HepG2 (cell line): ENCODE data around the gene USF2. TPM values are rescaled to one million over a fixed set of nuclear protein-coding genes. Genes with fewer than 3 reads are reported as not detected.

ENCODE experiments used
- AKAP8 ChIP-seq: sonication (generic); formaldehyde crosslinking; IDR thresholded peaks from 2 replicates; pipeline ENCODE4 v1.5.1; 2020; ENCODE audit warnings: mild to moderate bottlenecking, missing genetic modification reagents
- E2F5 ChIP-seq: sonication (generic); formaldehyde crosslinking; conservative IDR thresholded peaks from 2 replicates; pipeline ENCODE4 v1.4.0; 2020; ENCODE audit warnings: missing genetic modification reagents
- EEA1 ChIP-seq: sonication (generic); formaldehyde crosslinking; IDR thresholded peaks from 2 replicates; pipeline ENCODE4 v1.5.1; 2020; ENCODE audit warnings: mild to moderate bottlenecking, missing genetic modification reagents, borderline replicate concordance
- NFIC ChIP-seq: IDR thresholded peaks from 2 replicates; pipeline ENCODE4 v1.6.1; 2012; ENCODE audit warnings: mild to moderate bottlenecking, low read length, inconsistent platforms
- PAF1 ChIP-seq: IDR thresholded peaks from 2 replicates; pipeline ENCODE4 v1.6.1; 2016; ENCODE audit warnings: missing genetic modification reagents, missing compliant biosample characterization
- PHB2 ChIP-seq: fragments of 450-650 bp; IDR thresholded peaks from 2 replicates; pipeline ENCODE4 v1.6.1; 2018; ENCODE audit not compliant: partially characterized antibody
- PHF8 ChIP-seq: sonication (generic); formaldehyde crosslinking; IDR thresholded peaks from 2 replicates; pipeline ENCODE4 v1.5.0; 2020; ENCODE audit warnings: missing genetic modification reagents
- RBM39 ChIP-seq: fragments of 200-400 bp; formaldehyde crosslinking; IDR thresholded peaks from one replicate; pipeline ENCODE4 v1.6.1; 2018; ENCODE audit warnings: antibody characterized with exemption, mild to moderate bottlenecking, low read depth, low read length; ENCODE audit not compliant: poor library complexity, severe bottlenecking
- RELA ChIP-seq: sonication (generic); formaldehyde crosslinking; IDR thresholded peaks from 2 replicates; pipeline ENCODE4 v1.4.0; 2020; ENCODE audit warnings: missing genetic modification reagents
- RFX3 ChIP-seq: IDR thresholded peaks from 2 replicates; pipeline ENCODE4 v1.6.1; 2016; ENCODE audit warnings: missing biosample characterization, missing genetic modification reagents
- SNAPC5 ChIP-seq: sonication (generic); formaldehyde crosslinking; IDR thresholded peaks from 2 replicates; pipeline ENCODE4 v1.8.1; 2023; ENCODE audit warnings: mild to moderate bottlenecking, missing genetic modification reagents, borderline replicate concordance
- WIZ ChIP-seq: sonication (generic); formaldehyde crosslinking; IDR thresholded peaks from 2 replicates; pipeline ENCODE4 v1.5.1; 2020; ENCODE audit warnings: mild to moderate bottlenecking, missing genetic modification reagents
- ZMAT3 ChIP-seq: sonication (generic); formaldehyde crosslinking; conservative IDR thresholded peaks from 2 replicates; pipeline ENCODE4 v1.7.0; 2021; ENCODE audit warnings: missing genetic modification reagents
- ZNF230 ChIP-seq: sonication (generic); formaldehyde crosslinking; IDR thresholded peaks from 2 replicates; pipeline ENCODE4 v1.4.0; 2020; ENCODE audit warnings: mild to moderate bottlenecking, missing genetic modification reagents
- polyA plus RNA-seq, 8 experiments: library from polyadenylated mRNA; depleted of rRNA in 3 of 8; stranded (reverse) in 7 of 8; unstranded in 1 of 8; fragments of >200 nt; fragmentation: Illumina TruSeq in 4 of 8; extraction: Trizol in 4 of 8; gene quantifications; 2 replicates each; pipeline versions ENCODE4 v1.2.1 to v1.2.3, GENCODE V29; 2011 to 2016; ENCODE audit warnings: low read depth in 4 of 8, missing spikeins in 1 of 8, mixed read lengths in 1 of 8; ENCODE audit not compliant: insufficient read depth in 1 of 8
- total RNA-seq, 5 experiments: library from RNA; depleted of rRNA; stranded (reverse); fragments of >200 nt; fragmentation: Illumina TruSeq; extraction: Trizol; gene quantifications; 2 replicates each; pipeline ENCODE4 v1.2.3, GENCODE V29; 2016; ENCODE audit warnings: low read depth in 1 of 5
- TF ChIP-seq, protein P1 (sequence below): sonication (generic); formaldehyde crosslinking; IDR thresholded peaks from 2 replicates; pipeline ENCODE4 v1.4.0; 2020; ENCODE audit warnings: low read depth, missing genetic modification reagents

USF2 gene
- total and polyA plus RNA-seq, 2 of the 13 experiments (the other 11 are each of a cell fraction or from before 2014, with no cell fraction given) = 54.9 to 106 TPM

GRCh38 chr19:35264268-35265125 lies 4.3 kb upstream of the USF2 start (continued):
- TF ChIP-seq RBM39 = no peak
- TF ChIP-seq, protein P1, sequence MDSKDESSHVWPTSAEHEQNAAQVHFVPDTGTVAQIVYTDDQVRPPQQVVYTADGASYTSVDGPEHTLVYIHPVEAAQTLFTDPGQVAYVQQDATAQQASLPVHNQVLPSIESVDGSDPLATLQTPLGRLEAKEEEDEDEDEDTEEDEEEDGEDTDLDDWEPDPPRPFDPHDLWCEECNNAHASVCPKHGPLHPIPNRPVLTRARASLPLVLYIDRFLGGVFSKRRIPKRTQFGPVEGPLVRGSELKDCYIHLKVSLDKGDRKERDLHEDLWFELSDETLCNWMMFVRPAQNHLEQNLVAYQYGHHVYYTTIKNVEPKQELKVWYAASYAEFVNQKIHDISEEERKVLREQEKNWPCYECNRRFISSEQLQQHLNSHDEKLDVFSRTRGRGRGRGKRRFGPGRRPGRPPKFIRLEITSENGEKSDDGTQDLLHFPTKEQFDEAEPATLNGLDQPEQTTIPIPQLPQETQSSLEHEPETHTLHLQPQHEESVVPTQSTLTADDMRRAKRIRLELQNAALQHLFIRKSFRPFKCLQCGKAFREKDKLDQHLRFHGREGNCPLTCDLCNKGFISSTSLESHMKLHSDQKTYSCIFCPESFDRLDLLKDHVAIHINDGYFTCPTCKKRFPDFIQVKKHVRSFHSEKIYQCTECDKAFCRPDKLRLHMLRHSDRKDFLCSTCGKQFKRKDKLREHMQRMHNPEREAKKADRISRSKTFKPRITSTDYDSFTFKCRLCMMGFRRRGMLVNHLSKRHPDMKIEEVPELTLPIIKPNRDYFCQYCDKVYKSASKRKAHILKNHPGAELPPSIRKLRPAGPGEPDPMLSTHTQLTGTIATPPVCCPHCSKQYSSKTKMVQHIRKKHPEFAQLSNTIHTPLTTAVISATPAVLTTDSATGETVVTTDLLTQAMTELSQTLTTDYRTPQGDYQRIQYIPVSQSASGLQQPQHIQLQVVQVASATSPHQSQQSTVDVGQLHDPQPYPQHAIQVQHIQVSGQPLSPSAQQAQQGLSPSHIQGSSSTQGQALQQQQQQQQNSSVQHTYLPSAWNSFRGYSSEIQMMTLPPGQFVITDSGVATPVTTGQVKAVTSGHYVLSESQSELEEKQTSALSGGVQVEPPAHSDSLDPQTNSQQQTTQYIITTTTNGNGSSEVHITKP (CRISPR knock-in tag) = no peak
- no peak for TF ChIP-seq ZMAT3 (CRISPR knock-in tag)
- peak; percentile 15; the same call in 1 of the 2 replicates for TF ChIP-seq AKAP8
- no peak for TF ChIP-seq PHF8 (CRISPR knock-in tag)
- peak; percentile 60; the same call in 1 of the 2 replicates for TF ChIP-seq PAF1
- no peak for TF ChIP-seq E2F5
- no peak for TF ChIP-seq RFX3
- TF ChIP-seq PHB2 = no peak
- no peak for TF ChIP-seq RELA (CRISPR knock-in tag)
- TF ChIP-seq WIZ (CRISPR knock-in tag) = no peak
- no peak for TF ChIP-seq EEA1 (CRISPR knock-in tag)
- no peak for TF ChIP-seq SNAPC5 (CRISPR knock-in tag)
- TF ChIP-seq NFIC = no peak
- no peak for TF ChIP-seq ZNF230
